Large intestine (tissue), 3 donors: ENCODE results near the gene PLAGL2. TPM values are rescaled to one million over a fixed set of nuclear protein-coding genes. Genes with fewer than 3 reads are reported as not detected.
"Not testable (repeated sequence)": the region's sequence is repeated elsewhere in the genome, so short reads cannot be mapped to it uniquely, and the experiment has no call there.

Experiments used
- DNase-seq, 2 donors: peaks; one replicate each; pipeline versions ENCODE4 v3.0.0 to v3.0.0-alpha.2; 2013
- H3K27ac ChIP-seq: one replicate; pipeline ENCODE4 v1.5.1; 2013; ENCODE audit warnings: low read length
- H3K27me3 ChIP-seq: 2 replicates; pipeline ENCODE4 v1.6.1; 2013; ENCODE audit warnings: low read length; ENCODE audit not compliant: control insufficient read depth, insufficient read depth
- H3K36me3 ChIP-seq: 2 replicates; pipeline ENCODE4 v1.6.1; 2013; ENCODE audit warnings: low read length; ENCODE audit not compliant: control insufficient read depth, insufficient read depth
- H3K4me1 ChIP-seq: one replicate; pipeline ENCODE4 v1.6.1; 2013; ENCODE audit warnings: low read length; ENCODE audit not compliant: control insufficient read depth, insufficient read depth
- H3K4me3 ChIP-seq: one replicate; pipeline ENCODE4 v1.5.1; 2013; ENCODE audit warnings: low read length
- H3K9me3 ChIP-seq: one replicate; pipeline ENCODE4 v1.6.1; 2013; ENCODE audit warnings: mild to moderate bottlenecking, low read depth, low read length, moderate library complexity; ENCODE audit not compliant: control insufficient read depth
- WGBS: methylation state at CpG from one replicate; pipeline ENCODE4 v1.1.5; 2013; ENCODE audit warnings: low lambda C conversion rate; ENCODE audit not compliant: insufficient coverage; 5-methylcytosine and 5-hydroxymethylcytosine counted together
- polyA plus RNA-seq: library from polyadenylated mRNA; unstranded; fragments of 120-200 nt; gene quantifications from one replicate; pipeline ENCODE4 v1.2.1, GENCODE V29; 2013

Gene PLAGL2
- polyA plus RNA-seq, 1 donor, result 118 TPM

- Histone ChIP-seq H3K27ac (peak overlapping the region; percentile 87), H3K36me3 (peaks cover 64% of the 10 kb centered on the region), H3K4me1 (peaks cover 55% of the 10 kb centered on the region), H3K4me3 (no peak overlapping the region), H3K9me3 (no peaks in the 10 kb centered on the region), H3K27me3 (no peaks in the 10 kb centered on the region)
- peak; percentile 35 to 66 for DNase-seq
- WGBS, result no CpG with 5 or more reads among the region's 6 CpGs
Measured at GRCh38 chr20:32193996-32194395, 13.5 kb downstream of the PLAGL2 start.

DNA sequence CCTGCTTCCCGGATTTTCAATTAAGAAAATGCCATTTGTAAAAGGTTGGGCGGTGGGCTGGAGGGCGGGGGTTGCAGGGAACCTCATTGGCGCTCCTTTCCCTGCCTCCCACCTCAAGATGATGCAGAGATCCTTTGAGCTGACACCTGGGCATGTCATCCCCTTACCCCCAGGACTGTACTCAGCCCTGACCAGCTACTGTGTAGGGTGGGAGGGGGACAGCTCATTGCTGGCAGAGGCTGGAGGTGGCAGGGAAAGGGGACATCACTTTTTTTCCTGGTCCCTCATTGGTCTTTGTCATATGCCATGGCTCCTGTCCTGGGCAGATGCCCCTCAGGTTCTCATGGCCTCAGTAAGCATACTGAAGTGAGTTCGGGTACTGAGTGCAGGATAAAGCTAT is 14.2 kb downstream of the PLAGL2 start:
- peaks cover 60% of the 10 kb centered on the region for H3K4me1 ChIP-seq
- H3K27me3 ChIP-seq, H3K9me3 ChIP-seq, DNase-seq, H3K4me3 ChIP-seq: not testable (repeated sequence)
- H3K36me3 ChIP-seq, result peaks cover 59% of the 10 kb centered on the region
- no CpG with 5 or more reads among the region's 5 CpGs for whole genome bisulfite sequencing
- peak overlapping the region; percentile 87 for H3K27ac ChIP-seq

GRCh38 chr20:32192698-32193097 is 14.8 kb downstream of the PLAGL2 start:
- H3K4me1 ChIP-seq, result peaks cover 65% of the 10 kb centered on the region

DNA sequence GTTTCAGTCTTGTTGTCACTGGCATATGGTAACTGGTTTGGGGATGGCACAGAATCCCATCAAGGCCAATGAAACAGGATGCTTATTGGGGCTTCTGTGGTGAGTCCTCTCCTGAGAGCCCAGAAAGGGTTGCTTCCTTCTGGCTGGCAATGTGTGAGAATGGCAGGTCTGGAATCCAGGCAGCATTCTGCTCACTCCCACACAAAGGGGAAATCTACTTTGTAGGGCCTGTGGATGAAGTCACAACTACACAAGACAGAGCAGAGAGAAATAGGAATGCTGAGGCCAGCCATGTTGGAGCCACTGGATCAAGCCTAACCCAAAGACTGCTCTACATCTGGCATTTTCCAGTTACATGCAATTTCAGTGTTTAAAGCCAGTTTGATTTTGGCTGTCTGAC is 15.7 kb downstream of the PLAGL2 start:
- Histone ChIP-seq H3K27ac (peak overlapping the region; percentile 87), H3K36me3 (peaks cover 47% of the 10 kb centered on the region)
- DNase-seq, result peak in 1 of 2 donors; percentile 36

More at GRCh38 chr20:32192698-32193097, 14.8 kb downstream of the PLAGL2 start:
- Histone ChIP-seq H3K4me3 (no peak overlapping the region), H3K27ac (peak overlapping the region; percentile 87), H3K9me3 (no peaks in the 10 kb centered on the region), H3K27me3 (no peaks in the 10 kb centered on the region), H3K36me3 (peaks cover 54% of the 10 kb centered on the region)
- WGBS, result no CpG with 5 or more reads among the region's 3 CpGs
- peak in 1 of 2 donors; percentile 58 for DNase-seq

GRCh38 chr20:32191422-32191821 is 16.1 kb downstream of the PLAGL2 start:
- DNase-seq, result no peak

More for the DNA sequence above, 15.7 kb downstream of the PLAGL2 start:
- H3K4me3 ChIP-seq, result no peak overlapping the region
- H3K4me1 ChIP-seq, result peaks cover 73% of the 10 kb centered on the region
- H3K27me3 ChIP-seq, result no peaks in the 10 kb centered on the region
- no peaks in the 10 kb centered on the region for H3K9me3 ChIP-seq

GRCh38 chr20:32190616-32191415 is 16.7 kb downstream of the PLAGL2 start:
- WGBS, result no CpG with 5 or more reads among the region's 14 CpGs
- Histone ChIP-seq H3K36me3 (peaks cover 36% of the 10 kb centered on the region), H3K27me3 (no peaks in the 10 kb centered on the region), H3K4me1 (peaks cover 76% of the 10 kb centered on the region), H3K27ac (peak overlapping the region; percentile 87), H3K9me3 (no peaks in the 10 kb centered on the region), H3K4me3 (peak overlapping the region; percentile 57)
- peak; percentile 34 to 67 for DNase-seq

More at GRCh38 chr20:32191422-32191821, 16.1 kb downstream of the PLAGL2 start:
- no peaks in the 10 kb centered on the region for H3K27me3 ChIP-seq
- peaks cover 42% of the 10 kb centered on the region for H3K36me3 ChIP-seq
- no peak overlapping the region for H3K4me3 ChIP-seq
- H3K27ac ChIP-seq, result peak overlapping the region; percentile 87
- H3K9me3 ChIP-seq, result no peaks in the 10 kb centered on the region
- H3K4me1 ChIP-seq, result peaks cover 76% of the 10 kb centered on the region
- whole genome bisulfite sequencing, result no CpG with 5 or more reads among the region's 3 CpGs

DNA sequence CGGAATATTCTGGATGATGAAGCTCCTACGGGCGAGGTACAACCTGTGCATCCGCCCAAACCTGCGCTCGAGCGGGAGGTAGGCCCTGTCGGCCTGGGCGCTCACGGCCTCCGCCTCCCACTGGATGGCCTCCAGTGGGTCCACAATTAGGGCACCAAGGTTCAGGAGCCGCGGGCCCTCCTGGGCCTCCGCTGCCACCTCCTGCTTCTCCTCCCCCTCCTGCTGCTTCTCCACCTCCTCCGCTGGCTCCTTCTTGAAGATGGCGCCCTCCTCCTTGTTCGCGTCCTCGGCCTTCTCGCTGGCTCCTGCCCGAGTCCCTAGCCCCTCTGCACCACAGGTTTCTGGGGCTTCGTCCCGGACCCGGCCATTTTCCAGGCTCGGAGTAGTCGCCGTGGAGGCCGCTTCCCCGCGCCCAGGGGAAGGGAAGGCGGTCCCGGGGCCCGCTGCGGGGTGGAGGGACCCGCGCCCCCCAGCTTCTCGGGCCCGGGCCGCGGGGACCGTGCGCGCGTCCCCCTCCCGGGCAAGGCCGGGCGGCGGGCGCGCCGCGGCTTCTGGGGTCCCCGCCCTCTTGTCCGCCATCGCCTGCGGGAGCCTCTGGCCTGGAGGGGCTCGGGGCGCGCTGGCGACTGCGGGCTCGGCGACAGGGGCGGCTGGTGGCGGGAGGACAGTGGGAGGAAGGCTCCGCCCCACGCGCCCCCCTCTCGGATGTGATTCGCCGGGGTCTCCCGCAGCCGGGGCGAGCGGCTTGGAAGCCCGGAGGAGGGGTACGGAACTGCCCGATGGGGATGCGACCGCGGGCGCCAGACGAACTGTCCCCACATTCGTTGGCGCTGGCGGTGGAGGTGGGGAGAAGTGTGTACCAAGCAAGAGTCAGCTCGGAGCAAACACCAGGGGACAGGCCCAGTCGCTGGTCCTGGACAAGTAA is 17.6 kb downstream of the PLAGL2 start:
- no CpG with 5 or more reads among the region's 88 CpGs for WGBS
- Histone ChIP-seq H3K36me3 (peaks cover 28% of the 10 kb centered on the region), H3K4me3 (peak overlapping the region; percentile 57), H3K27me3 (no peaks in the 10 kb centered on the region), H3K4me1 (peaks cover 72% of the 10 kb centered on the region), H3K9me3 (no peaks in the 10 kb centered on the region), H3K27ac (peak overlapping the region; percentile 87)
- DNase-seq, result peak in 1 of 2 donors; percentile 76

GRCh38 chr20:32189123-32189410 is 18.5 kb downstream of the PLAGL2 start:
- WGBS, result 100% methylated on average over 1 of the region's 9 CpGs
- no peak for DNase-seq
- Histone ChIP-seq H3K27ac (peak overlapping the region; percentile 86), H3K4me3 (peak overlapping the region; percentile 57), H3K27me3 (no peaks in the 10 kb centered on the region), H3K36me3 (peaks cover 20% of the 10 kb centered on the region), H3K9me3 (no peaks in the 10 kb centered on the region), H3K4me1 (peaks cover 72% of the 10 kb centered on the region)

GRCh38 chr20:32188376-32189122 is 19.0 kb downstream of the PLAGL2 start:
- H3K4me1 ChIP-seq, result peaks cover 72% of the 10 kb centered on the region
- H3K36me3 ChIP-seq, result peaks cover 14% of the 10 kb centered on the region
- H3K4me3 ChIP-seq, result no peak overlapping the region
- H3K9me3 ChIP-seq, result no peaks in the 10 kb centered on the region
- no CpG with 5 or more reads among the region's 17 CpGs for WGBS
- no peak for DNase-seq
- peak overlapping the region; percentile 86 for H3K27ac ChIP-seq
- H3K27me3 ChIP-seq, result no peaks in the 10 kb centered on the region

DNA sequence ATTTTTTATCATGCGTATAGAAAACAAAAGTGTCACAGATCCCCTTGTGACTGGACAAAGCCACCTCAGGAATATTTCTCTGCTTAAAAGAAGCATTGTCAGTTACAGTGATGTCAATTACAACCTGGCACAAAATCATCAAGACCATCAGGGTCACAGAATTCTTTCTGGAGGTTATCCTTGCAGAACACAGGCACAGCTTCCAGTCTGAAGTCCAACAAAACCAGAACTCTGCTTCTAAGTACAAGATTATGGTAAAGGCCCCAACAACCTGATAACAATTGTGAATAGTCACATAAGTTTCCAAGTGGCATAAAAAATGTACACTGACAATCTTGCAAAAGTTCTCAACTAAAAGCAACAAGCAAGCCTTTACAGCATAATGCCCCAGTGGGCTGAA is 21.0 kb downstream of the PLAGL2 start:
- Histone ChIP-seq H3K27ac (peak overlapping the region; percentile 49), H3K27me3 (no peaks in the 10 kb centered on the region), H3K4me3 (no peak overlapping the region), H3K36me3 (peaks cover 3% of the 10 kb centered on the region), H3K4me1 (peaks cover 83% of the 10 kb centered on the region), H3K9me3 (no peaks in the 10 kb centered on the region)
- peak in 1 of 2 donors; percentile 70 for DNase-seq
- 88% methylated on average over 1 of the region's 1 CpG for WGBS
